CD8-positive, alpha-beta memory T cell (primary cell): ENCODE results near the gene LSAMP. TPM values are rescaled to one million over a fixed set of nuclear protein-coding genes. Genes with fewer than 3 reads are reported as not detected.
"Not testable (repeated sequence)": the region's sequence is repeated elsewhere in the genome, so short reads cannot be mapped to it uniquely, and the experiment has no call there.

Experiments
- CTCF ChIA-PET: fragments of 350-600 bp; sonication (Branson Sonifier 250); formaldehyde crosslinking; loops from one replicate; lab custom pipeline; 2021; ENCODE audit warnings: antibody characterized with exemption; lab: Charles Lee
- POLR2A ChIA-PET: fragments of 350-600 bp; sonication (Branson Sonifier 250); formaldehyde crosslinking; loops from one replicate; lab custom pipeline; 2021; ENCODE audit warnings: antibody characterized with exemption; lab: Charles Lee
- DNase-seq, 5 donors: peaks; one replicate each; pipeline versions ENCODE4 v3.0.0 to v3.0.0-alpha.2; 2020 to 2022; ENCODE audit warnings: mixed read lengths in 1 of 5
- H3K27ac ChIP-seq: one replicate; pipeline ENCODE4 v1.7.0; 2013; ENCODE audit warnings: low read depth, mild to moderate bottlenecking, low read length, moderate library complexity
- H3K27me3 ChIP-seq: 2 replicates; pipeline ENCODE4 v1.7.0; 2013; ENCODE audit warnings: low read length, mild to moderate bottlenecking; ENCODE audit not compliant: insufficient read depth, poor library complexity, severe bottlenecking
- H3K36me3 ChIP-seq: 2 replicates; pipeline ENCODE4 v1.7.0; 2013; ENCODE audit warnings: mild to moderate bottlenecking, low read length, moderate library complexity; ENCODE audit not compliant: insufficient read depth
- H3K4me1 ChIP-seq: 2 replicates; pipeline ENCODE4 v1.7.0; 2013; ENCODE audit warnings: mild to moderate bottlenecking, low read length, moderate library complexity; ENCODE audit not compliant: insufficient read depth
- H3K4me3 ChIP-seq: 2 replicates; pipeline ENCODE4 v1.7.0; 2013; ENCODE audit warnings: mild to moderate bottlenecking, low read length
- H3K9me3 ChIP-seq: 2 replicates; pipeline ENCODE4 v1.7.0; 2013; ENCODE audit warnings: mild to moderate bottlenecking, low read length
- H3K27ac Mint-ChIP-seq, 8 donors: one replicate each; pipeline ENCODE4 v1.8.0; 2020 to 2021; ENCODE audit warnings: mixed read lengths in 8 of 8, mild to moderate bottlenecking in 6 of 8, inconsistent platforms in 3 of 8, moderate library complexity in 3 of 8
- H3K27me3 Mint-ChIP-seq, 2 donors: one replicate each; pipeline ENCODE4 v1.8.0; 2020 to 2021; ENCODE audit warnings: mixed read lengths in 2 of 2, mild to moderate bottlenecking in 1 of 2, moderate library complexity in 1 of 2
- H3K36me3 Mint-ChIP-seq, 3 donors: one replicate each; pipeline ENCODE4 v1.8.0; 2020 to 2021; ENCODE audit warnings: mixed read lengths in 3 of 3, inconsistent platforms in 1 of 3, mild to moderate bottlenecking in 1 of 3
- H3K4me1 Mint-ChIP-seq, 3 donors: one replicate each; pipeline ENCODE4 v1.8.0; 2020 to 2021; ENCODE audit warnings: mixed read lengths in 3 of 3, inconsistent platforms in 1 of 3, mild to moderate bottlenecking in 1 of 3
- H3K4me3 Mint-ChIP-seq, 7 donors: one replicate each; pipeline ENCODE4 v1.8.0; 2020 to 2021; ENCODE audit warnings: mixed read lengths in 7 of 7, mild to moderate bottlenecking in 6 of 7, moderate library complexity in 4 of 7, inconsistent platforms in 2 of 7
- H3K9me3 Mint-ChIP-seq, 5 donors: one replicate each; pipeline ENCODE4 v1.8.0; 2020 to 2022; ENCODE audit warnings: mixed read lengths in 5 of 5, mild to moderate bottlenecking in 3 of 5, moderate library complexity in 2 of 5, inconsistent platforms in 1 of 5
- polyA plus RNA-seq: library from polyadenylated mRNA; unstranded; fragments of 300-500 nt; fragmentation: Illumina TruSeq; gene quantifications from one replicate; pipeline ENCODE4 v1.2.3, GENCODE V29; 2021
- total RNA-seq, 2 experiments: library from RNA; stranded (reverse); gene quantifications; one replicate each; pipeline ENCODE4 v1.2.3, GENCODE V29; 2021

LSAMP gene
- total and polyA plus RNA-seq, 3 experiments from 2014 or later = not detected

DNA sequence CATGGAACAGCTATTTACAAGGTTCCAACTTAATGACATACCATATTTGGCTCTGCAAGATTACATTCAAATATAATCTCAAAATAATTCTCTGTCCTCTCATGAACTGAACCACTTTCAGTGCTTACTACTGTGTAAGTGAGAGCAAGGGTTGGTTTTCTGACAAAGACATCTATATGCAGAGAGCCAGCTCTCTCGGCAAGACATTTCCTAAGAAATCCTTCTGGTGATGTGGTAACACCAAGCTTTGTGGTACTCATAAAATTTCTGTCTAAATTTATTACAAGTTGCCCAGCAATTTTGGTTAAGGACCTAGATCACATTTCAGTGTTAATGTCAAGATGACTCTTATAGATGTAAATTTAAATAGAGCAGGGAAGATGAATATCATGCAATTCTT lies 637.0 kb downstream of the LSAMP start:
- CTCF ChIA-PET = interaction anchor here (0.7 to 1.3 kb wide), 2 partner anchors 11 to 24 kb away, joined by 4 to 5 read pairs; no protein-coding TSS in a partner anchor
- POLR2A ChIA-PET = no interaction called here
- peaks cover 18 to 65% of the 10 kb centered on the region in 2 donors for H3K27me3 Mint-ChIP-seq

GRCh38 chr3:115806501-115806900 lies 638.8 kb downstream of the LSAMP start:
- no peaks in the 10 kb centered on the region for H3K9me3 Mint-ChIP-seq
- Histone ChIP-seq H3K9me3 (no peaks in the 10 kb centered on the region), H3K27ac (no peak overlapping the region), H3K36me3 (no peaks in the 10 kb centered on the region), H3K4me3 (no peak overlapping the region), H3K27me3 (peaks cover 8% of the 10 kb centered on the region), H3K4me1 (no peaks in the 10 kb centered on the region)
- no peak overlapping the region for H3K4me3 Mint-ChIP-seq
- CTCF ChIA-PET = interaction anchor here (2.0 kb wide), 1 partner anchor 22 kb away, joined by 7 read pairs; no protein-coding TSS in a partner anchor
- no peaks in the 10 kb centered on the region for H3K4me1 Mint-ChIP-seq
- H3K27ac Mint-ChIP-seq = no peak overlapping the region
- peaks cover 16 to 80% of the 10 kb centered on the region in 2 donors for H3K27me3 Mint-ChIP-seq
- POLR2A ChIA-PET = no interaction called here
- no peaks in the 10 kb centered on the region for H3K36me3 Mint-ChIP-seq
- no peak for DNase-seq

More for the DNA sequence above, 637.0 kb downstream of the LSAMP start:
- Mint-ChIP-seq H3K27ac (no peak overlapping the region), H3K9me3 (no peaks in the 10 kb centered on the region), H3K4me3 (no peak overlapping the region), H3K4me1 (no peaks in the 10 kb centered on the region), H3K36me3 (no peaks in the 10 kb centered on the region)
- Histone ChIP-seq H3K27ac (no peak overlapping the region), H3K4me3 (no peak overlapping the region), H3K36me3 (no peaks in the 10 kb centered on the region), H3K9me3 (no peaks in the 10 kb centered on the region), H3K27me3 (peaks cover 7% of the 10 kb centered on the region), H3K4me1 (no peaks in the 10 kb centered on the region)
- DNase-seq = no peak

GRCh38 chr3:115805520-115805919 lies 639.8 kb downstream of the LSAMP start:
- CTCF ChIA-PET = interaction anchor here (0.8 to 2.0 kb wide), 3 partner anchors 10 to 21 kb away, joined by 3 to 7 read pairs (median 3); no protein-coding TSS in a partner anchor
- no peak overlapping the region for H3K4me3 ChIP-seq

DNA sequence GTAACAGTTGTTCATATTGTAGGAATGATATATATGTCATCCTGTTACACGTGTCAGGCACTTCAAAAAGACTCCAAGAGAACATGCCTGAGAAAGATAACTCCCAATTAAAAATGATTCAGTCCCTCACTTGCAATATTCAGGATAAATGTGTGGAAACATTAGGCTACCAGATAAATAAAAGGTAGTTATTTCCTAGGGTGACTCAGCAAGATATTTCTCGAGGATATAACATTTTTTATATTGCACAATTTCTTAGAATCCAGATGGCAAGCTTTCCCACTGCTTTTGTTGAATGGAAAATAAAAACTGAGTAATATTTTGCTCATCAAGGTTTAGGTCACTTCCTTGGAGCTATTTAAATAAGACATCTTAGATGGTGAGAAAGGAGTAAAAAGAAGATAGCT lies 640.6 kb downstream of the LSAMP start:
- Histone ChIP-seq H3K36me3 (no peaks in the 10 kb centered on the region), H3K9me3 (no peaks in the 10 kb centered on the region), H3K27ac (no peak overlapping the region), H3K4me3 (no peak overlapping the region), H3K4me1 (no peaks in the 10 kb centered on the region), H3K27me3 (peaks cover 8% of the 10 kb centered on the region)
- no peak for DNase-seq
- POLR2A ChIA-PET = no interaction called here
- no peaks in the 10 kb centered on the region for H3K4me1 Mint-ChIP-seq
- CTCF ChIA-PET = interaction anchor here (0.8 to 2.0 kb wide), 3 partner anchors 10 to 20 kb away, joined by 3 to 7 read pairs (median 3); no protein-coding TSS in a partner anchor
- no peaks in the 10 kb centered on the region for H3K36me3 Mint-ChIP-seq
- H3K9me3 Mint-ChIP-seq = no peaks in the 10 kb centered on the region
- H3K27ac Mint-ChIP-seq = no peak overlapping the region
- H3K27me3 Mint-ChIP-seq = peaks cover 10 to 74% of the 10 kb centered on the region in 2 donors
- H3K4me3 Mint-ChIP-seq = no peak overlapping the region

More at GRCh38 chr3:115805520-115805919, 639.8 kb downstream of the LSAMP start:
- Histone ChIP-seq H3K27ac (no peak overlapping the region), H3K27me3 (peaks cover 8% of the 10 kb centered on the region), H3K4me1 (no peaks in the 10 kb centered on the region), H3K9me3 (no peaks in the 10 kb centered on the region), H3K36me3 (no peaks in the 10 kb centered on the region)
- Mint-ChIP-seq H3K36me3 (no peaks in the 10 kb centered on the region), H3K27ac (no peak overlapping the region), H3K4me3 (no peak overlapping the region), H3K4me1 (no peaks in the 10 kb centered on the region), H3K9me3 (no peaks in the 10 kb centered on the region), H3K27me3 (peaks cover 12 to 76% of the 10 kb centered on the region in 2 donors)
- no peak for DNase-seq
- POLR2A ChIA-PET = no interaction called here

DNA sequence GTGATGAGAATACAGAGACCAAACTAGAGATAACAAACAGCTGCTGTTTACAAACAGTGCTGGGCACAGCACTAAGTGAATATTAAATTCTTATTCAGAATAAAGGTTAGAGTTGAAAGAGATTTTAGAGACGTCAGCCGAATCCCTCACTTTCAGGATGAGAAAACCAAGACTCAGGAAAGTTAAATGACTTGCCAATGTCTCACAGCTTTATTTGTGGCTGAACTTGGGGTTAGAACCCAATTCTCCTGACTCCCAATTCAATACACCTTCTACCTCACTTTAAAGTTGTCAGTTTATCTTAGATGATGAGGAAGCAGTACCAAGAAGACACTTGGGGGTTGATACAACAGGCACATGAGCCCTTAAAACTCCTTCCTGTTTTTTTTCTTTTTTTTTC lies 641.1 kb downstream of the LSAMP start:
- POLR2A ChIA-PET = interaction anchor here (1.0 kb wide), 1 partner anchor 15 kb away, joined by 3 read pairs; no protein-coding TSS in a partner anchor
- Histone ChIP-seq H3K36me3 (no peaks in the 10 kb centered on the region), H3K27me3 (peaks cover 8% of the 10 kb centered on the region), H3K9me3 (no peaks in the 10 kb centered on the region), H3K27ac (no peak overlapping the region), H3K4me1 (no peaks in the 10 kb centered on the region), H3K4me3 (no peak overlapping the region)
- Mint-ChIP-seq H3K4me3 (no peak overlapping the region), H3K4me1 (no peaks in the 10 kb centered on the region), H3K27ac (no peak overlapping the region), H3K27me3 (peaks cover 12 to 69% of the 10 kb centered on the region in 2 donors), H3K9me3 (no peaks in the 10 kb centered on the region), H3K36me3 (no peaks in the 10 kb centered on the region)
- CTCF ChIA-PET = interaction anchor here (1.2 to 2.0 kb wide), 2 partner anchors 11 to 19 kb away, joined by 3 to 5 read pairs; no protein-coding TSS in a partner anchor
- DNase-seq = no peak

GRCh38 chr3:115803661-115804060 lies 641.6 kb downstream of the LSAMP start:
- Histone ChIP-seq H3K27me3 (peaks cover 8% of the 10 kb centered on the region), H3K27ac (no peak overlapping the region), H3K9me3 (no peaks in the 10 kb centered on the region), H3K4me3 (no peak overlapping the region), H3K4me1 (no peaks in the 10 kb centered on the region), H3K36me3 (no peaks in the 10 kb centered on the region)
- no peaks in the 10 kb centered on the region for H3K4me1 Mint-ChIP-seq
- H3K36me3 Mint-ChIP-seq = no peaks in the 10 kb centered on the region
- no peaks in the 10 kb centered on the region for H3K9me3 Mint-ChIP-seq
- H3K4me3 Mint-ChIP-seq = no peak overlapping the region
- H3K27ac Mint-ChIP-seq = no peak overlapping the region
- H3K27me3 Mint-ChIP-seq = peaks cover 12 to 64% of the 10 kb centered on the region in 2 donors
- DNase-seq = no peak
- CTCF ChIA-PET = interaction anchor here (1.3 to 2.0 kb wide), 3 partner anchors 11 to 19 kb away, joined by 3 to 5 read pairs (median 4); no protein-coding TSS in a partner anchor
- POLR2A ChIA-PET = interaction anchor here (1.0 kb wide), 1 partner anchor 14 kb away, joined by 3 read pairs; no protein-coding TSS in a partner anchor

- Histone ChIP-seq H3K4me3 (no peak overlapping the region), H3K27me3 (peaks cover 8% of the 10 kb centered on the region), H3K9me3 (no peaks in the 10 kb centered on the region), H3K27ac (no peak overlapping the region), H3K4me1 (no peaks in the 10 kb centered on the region), H3K36me3 (no peaks in the 10 kb centered on the region)
- Mint-ChIP-seq H3K4me3 (no peak overlapping the region), H3K4me1 (no peaks in the 10 kb centered on the region), H3K27me3 (peaks cover 14 to 41% of the 10 kb centered on the region in 2 donors), H3K27ac (no peak overlapping the region), H3K36me3 (no peaks in the 10 kb centered on the region), H3K9me3 (no peaks in the 10 kb centered on the region)
- no peak for DNase-seq
- ChIA-PET CTCF (interaction anchor here (1.7 kb wide), 1 partner anchor 16 kb away, joined by 7 read pairs; no protein-coding TSS in a partner anchor), POLR2A (interaction anchor here (0.7 kb wide), 1 partner anchor 414 kb away, joined by 3 read pairs; no protein-coding TSS in a partner anchor)
Measured at GRCh38 chr3:115800489-115801075, 644.7 kb downstream of the LSAMP start.

- H3K36me3 Mint-ChIP-seq, H3K27me3 ChIP-seq, H3K4me3 ChIP-seq, H3K4me3 Mint-ChIP-seq, H3K9me3 Mint-ChIP-seq, H3K4me1 ChIP-seq, POLR2A ChIA-PET, H3K27ac Mint-ChIP-seq, H3K9me3 ChIP-seq, DNase-seq, H3K36me3 ChIP-seq, H3K27ac ChIP-seq, H3K4me1 Mint-ChIP-seq: not testable (repeated sequence)
- CTCF ChIA-PET = interaction anchor here (1.3 to 1.7 kb wide), 2 partner anchors 12 to 16 kb away, joined by 3 to 7 read pairs; no protein-coding TSS in a partner anchor
- peaks cover 16 to 41% of the 10 kb centered on the region in 2 donors for H3K27me3 Mint-ChIP-seq
Measured at GRCh38 chr3:115800065-115800464, 645.2 kb downstream of the LSAMP start.
